GM12878 (cell line): ENCODE results near the gene OTULINL.

Experiments used
- CHD4 ChIP-seq: fragments of 200-600 bp; sonication (generic); IDR thresholded peaks from 2 replicates; pipeline ENCODE4 v1.6.1; 2016; ENCODE audit warnings: mild to moderate bottlenecking
- EP300 ChIP-seq, 2 experiments: fragments of 150-350 bp in 1 of 2; IDR thresholded peaks; 2 replicates each; pipeline ENCODE4 v1.6.1; 2011 to 2012; ENCODE audit warnings: low read depth in 2 of 2, low read length in 2 of 2, borderline replicate concordance in 1 of 2, improper control_type of control experiment in 1 of 2, inconsistent platforms in 1 of 2; ENCODE audit not compliant: control insufficient read depth in 1 of 2
- EZH2 ChIP-seq: IDR thresholded peaks from 2 replicates; pipeline ENCODE4 v1.6.1; 2012; ENCODE audit warnings: low read depth, mild to moderate bottlenecking, control low read depth, inconsistent platforms, low read length, borderline replicate concordance; ENCODE audit not compliant: control insufficient read depth
- FOXK2 ChIP-seq: fragments of 450-650 bp; IDR thresholded peaks from 2 replicates; pipeline ENCODE4 v1.6.1; 2017; ENCODE audit warnings: mild to moderate bottlenecking, moderate library complexity
- GABPA ChIP-seq: IDR thresholded peaks from 2 replicates; pipeline ENCODE4 v1.6.1; 2014; ENCODE audit warnings: antibody characterized with exemption, low read depth, mild to moderate bottlenecking, inconsistent platforms
- MXI1 ChIP-seq: fragments of 150-350 bp; IDR thresholded peaks from 2 replicates; pipeline ENCODE4 v1.6.1; 2011; ENCODE audit warnings: low read depth, mild to moderate bottlenecking, inconsistent platforms, low read length, improper control_type of control experiment
- POLR2A ChIP-seq: IDR thresholded peaks from 2 replicates; pipeline ENCODE4 v1.6.1; 2011; ENCODE audit warnings: low read depth, mild to moderate bottlenecking, low read length
- RBBP5 ChIP-seq: fragments of 200-600 bp; sonication (generic); conservative IDR thresholded peaks from 2 replicates; pipeline ENCODE4 v1.6.1; 2016
- RFX5 ChIP-seq: IDR thresholded peaks from 2 replicates; pipeline ENCODE4 v1.6.1; 2011; ENCODE audit warnings: low read depth, low read length, improper control_type of control experiment
- SIN3A ChIP-seq: IDR thresholded peaks from 2 replicates; pipeline ENCODE4 v1.6.1; 2012; ENCODE audit warnings: low read depth, low read length, improper control_type of control experiment
- SRF ChIP-seq, 2 experiments: IDR thresholded peaks; 2 replicates each; pipeline ENCODE4 v1.6.1; 2011; ENCODE audit warnings: low read depth in 2 of 2, low read length in 2 of 2, mild to moderate bottlenecking in 1 of 2, moderate library complexity in 1 of 2
- TCF7 ChIP-seq: IDR thresholded peaks from 2 replicates; pipeline ENCODE4 v1.6.1; 2014; ENCODE audit warnings: antibody characterized with exemption, borderline replicate concordance
- TF ChIP-seq, protein P1 (sequence below), 3 experiments: IDR thresholded peaks in 2 of 3; conservative IDR thresholded peaks in 1 of 3; 2 replicates each; pipeline ENCODE4 v1.5.1; 2011; ENCODE audit warnings: low read depth in 3 of 3, low read length in 3 of 3, mild to moderate bottlenecking in 3 of 3, control low read depth in 2 of 3, moderate library complexity in 2 of 3, inconsistent platforms in 1 of 3, mixed read lengths in 1 of 3; ENCODE audit not compliant: control insufficient read depth in 2 of 3, insufficient read depth in 1 of 3; ENCODE audit errors: extremely low read depth in 1 of 3
- TF ChIP-seq, protein P2 (sequence below): IDR thresholded peaks from 2 replicates; pipeline ENCODE4 v1.6.1; 2012; ENCODE audit warnings: low read length, inconsistent platforms

DNA sequence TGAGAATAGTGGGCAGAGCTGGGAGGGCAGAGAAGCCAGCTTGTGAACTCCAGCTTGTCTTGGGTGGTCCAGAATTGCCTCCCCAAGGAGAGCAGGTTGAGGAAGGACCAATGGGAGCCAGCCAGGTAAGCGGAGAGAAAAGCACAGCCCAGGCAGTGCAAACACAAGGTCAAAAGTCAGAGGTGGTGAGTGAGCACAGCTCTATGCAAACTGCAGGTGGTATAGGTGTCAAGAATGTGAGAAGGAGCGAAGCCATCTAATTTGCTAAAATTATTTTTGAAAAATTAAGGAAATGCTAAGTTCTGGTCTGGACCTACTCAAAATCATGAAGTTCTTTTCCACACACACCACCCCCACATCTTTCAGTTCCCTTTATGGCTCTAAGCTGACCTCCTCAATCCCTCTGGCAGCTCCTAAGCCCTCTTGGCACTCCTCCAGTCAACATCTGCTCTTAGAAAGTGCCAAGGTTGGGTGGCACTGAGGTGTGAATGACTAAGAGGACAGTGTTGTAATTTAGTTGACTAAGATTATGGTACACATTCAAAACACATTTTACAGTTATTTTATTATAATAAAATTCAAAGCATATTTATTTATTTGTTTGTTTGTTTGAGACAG is 6.6 kb upstream of the OTULINL start:
- TF ChIP-seq, protein P1, sequence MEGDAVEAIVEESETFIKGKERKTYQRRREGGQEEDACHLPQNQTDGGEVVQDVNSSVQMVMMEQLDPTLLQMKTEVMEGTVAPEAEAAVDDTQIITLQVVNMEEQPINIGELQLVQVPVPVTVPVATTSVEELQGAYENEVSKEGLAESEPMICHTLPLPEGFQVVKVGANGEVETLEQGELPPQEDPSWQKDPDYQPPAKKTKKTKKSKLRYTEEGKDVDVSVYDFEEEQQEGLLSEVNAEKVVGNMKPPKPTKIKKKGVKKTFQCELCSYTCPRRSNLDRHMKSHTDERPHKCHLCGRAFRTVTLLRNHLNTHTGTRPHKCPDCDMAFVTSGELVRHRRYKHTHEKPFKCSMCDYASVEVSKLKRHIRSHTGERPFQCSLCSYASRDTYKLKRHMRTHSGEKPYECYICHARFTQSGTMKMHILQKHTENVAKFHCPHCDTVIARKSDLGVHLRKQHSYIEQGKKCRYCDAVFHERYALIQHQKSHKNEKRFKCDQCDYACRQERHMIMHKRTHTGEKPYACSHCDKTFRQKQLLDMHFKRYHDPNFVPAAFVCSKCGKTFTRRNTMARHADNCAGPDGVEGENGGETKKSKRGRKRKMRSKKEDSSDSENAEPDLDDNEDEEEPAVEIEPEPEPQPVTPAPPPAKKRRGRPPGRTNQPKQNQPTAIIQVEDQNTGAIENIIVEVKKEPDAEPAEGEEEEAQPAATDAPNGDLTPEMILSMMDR (IDR thresholded peaks at IDR 0.05 in 2 of 3, conservative IDR thresholded peaks at IDR 0.05 in 1 of 3; ENCODE audit: control insufficient read depth in 2 of 3, extremely low read depth in 1 of 3, insufficient read depth in 1 of 3, low read depth in 3 of 3, low read length in 3 of 3), result no peak
- TF ChIP-seq RFX5 (no peak), EZH2 (no peak), TCF7 (no peak), FOXK2 (no peak), GABPA (no peak), RBBP5 (no peak), EP300 (IDR thresholded peaks at IDR 0.05; ENCODE audit: borderline replicate concordance in 1 of 2, control insufficient read depth in 1 of 2, low read depth in 2 of 2, low read length in 2 of 2) (no peak), MXI1 (no peak), POLR2A (no peak), CHD4 (no peak), SIN3A (no peak), SRF (IDR thresholded peaks at IDR 0.05; ENCODE audit: low read depth in 2 of 2, low read length in 2 of 2) (no peak)
- TF ChIP-seq, protein P2, sequence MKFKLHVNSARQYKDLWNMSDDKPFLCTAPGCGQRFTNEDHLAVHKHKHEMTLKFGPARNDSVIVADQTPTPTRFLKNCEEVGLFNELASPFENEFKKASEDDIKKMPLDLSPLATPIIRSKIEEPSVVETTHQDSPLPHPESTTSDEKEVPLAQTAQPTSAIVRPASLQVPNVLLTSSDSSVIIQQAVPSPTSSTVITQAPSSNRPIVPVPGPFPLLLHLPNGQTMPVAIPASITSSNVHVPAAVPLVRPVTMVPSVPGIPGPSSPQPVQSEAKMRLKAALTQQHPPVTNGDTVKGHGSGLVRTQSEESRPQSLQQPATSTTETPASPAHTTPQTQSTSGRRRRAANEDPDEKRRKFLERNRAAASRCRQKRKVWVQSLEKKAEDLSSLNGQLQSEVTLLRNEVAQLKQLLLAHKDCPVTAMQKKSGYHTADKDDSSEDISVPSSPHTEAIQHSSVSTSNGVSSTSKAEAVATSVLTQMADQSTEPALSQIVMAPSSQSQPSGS, result no peak
